Gastroesophageal sphincter (tissue), 4 donors: ENCODE data around the gene PTH2R. TPM values are rescaled to one million over a fixed set of nuclear protein-coding genes. Genes with fewer than 3 reads are reported as not detected.

Experiments
- ATAC-seq: fragments of 150-250 bp; one replicate; pipeline ENCODE4 v1.9.1; 2016; ENCODE audit warnings: mild to moderate bottlenecking, moderate library complexity
- H3K27ac ChIP-seq, 4 donors: fragments of 200-600 bp; sonication (generic) in 3 of 4; 1 replicate in 3 of 4; 2 replicates in 1 of 4; pipeline ENCODE4 v1.5.1; 2016 to 2019
- H3K27me3 ChIP-seq: fragments of 200-600 bp; sonication (generic); one replicate; pipeline ENCODE4 v1.5.1; 2019
- H3K36me3 ChIP-seq, 2 donors: fragments of 200-600 bp; sonication (generic); one replicate each; pipeline ENCODE4 v1.5.1; 2019; ENCODE audit warnings: control low read depth in 1 of 2
- H3K4me1 ChIP-seq, 3 donors: fragments of 200-600 bp; sonication (generic); 1 replicate in 2 of 3; 2 replicates in 1 of 3; pipeline ENCODE4 v1.5.1; 2016 to 2019; ENCODE audit warnings: control low read depth in 2 of 3
- H3K4me3 ChIP-seq, 2 donors: fragments of 200-600 bp; sonication (generic); one replicate each; pipeline ENCODE4 v1.5.1; 2019; ENCODE audit warnings: mild to moderate bottlenecking in 1 of 2, moderate library complexity in 1 of 2
- H3K9me3 ChIP-seq, 3 donors: fragments of 200-600 bp; sonication (generic); one replicate each; pipeline ENCODE4 v1.5.1; 2017 to 2019; ENCODE audit warnings: control low read depth in 2 of 3
- EP300 ChIP-seq: sonication (generic); formaldehyde crosslinking; IDR thresholded peaks from one replicate; pipeline ENCODE4 v1.6.1; 2017; ENCODE audit warnings: antibody characterized with exemption, mild to moderate bottlenecking
- POLR2A ChIP-seq, 2 donors: fragments of 450-650 bp; IDR thresholded peaks; one replicate each; pipeline ENCODE4 v1.6.1; 2017; ENCODE audit warnings: antibody characterized with exemption in 2 of 2, mild to moderate bottlenecking in 2 of 2, moderate library complexity in 1 of 2
- POLR2AphosphoS5 ChIP-seq: sonication (generic); formaldehyde crosslinking; IDR thresholded peaks from one replicate; pipeline ENCODE4 v1.6.1; 2017; ENCODE audit warnings: antibody characterized with exemption
- WGBS, 2 donors: methylation state at CpG; one replicate each; pipeline ENCODE4 v1.1.5; 2018; ENCODE audit warnings: low coverage in 1 of 2; 5-methylcytosine and 5-hydroxymethylcytosine counted together
- total RNA-seq, 4 donors: library from RNA; depleted of rRNA; stranded (reverse); fragments of >200 nt; gene quantifications; one replicate each; pipeline ENCODE4 v1.1.0, GENCODE V29; 2016
- TF ChIP-seq, protein P1 (sequence below), 4 experiments: fragments of 200-600 bp in 2 of 4; fragments of 450-650 bp in 2 of 4; sonication (generic) in 1 of 4; IDR thresholded peaks; one replicate each; pipeline ENCODE4 v1.5.1; 2017 to 2019; ENCODE audit warnings: antibody characterized with exemption in 4 of 4, mild to moderate bottlenecking in 2 of 4, moderate library complexity in 2 of 4

The PTH2R gene
- total RNA-seq, 4 donors from 2014 or later: 0.62 TPM; not detected in 3

DNA sequence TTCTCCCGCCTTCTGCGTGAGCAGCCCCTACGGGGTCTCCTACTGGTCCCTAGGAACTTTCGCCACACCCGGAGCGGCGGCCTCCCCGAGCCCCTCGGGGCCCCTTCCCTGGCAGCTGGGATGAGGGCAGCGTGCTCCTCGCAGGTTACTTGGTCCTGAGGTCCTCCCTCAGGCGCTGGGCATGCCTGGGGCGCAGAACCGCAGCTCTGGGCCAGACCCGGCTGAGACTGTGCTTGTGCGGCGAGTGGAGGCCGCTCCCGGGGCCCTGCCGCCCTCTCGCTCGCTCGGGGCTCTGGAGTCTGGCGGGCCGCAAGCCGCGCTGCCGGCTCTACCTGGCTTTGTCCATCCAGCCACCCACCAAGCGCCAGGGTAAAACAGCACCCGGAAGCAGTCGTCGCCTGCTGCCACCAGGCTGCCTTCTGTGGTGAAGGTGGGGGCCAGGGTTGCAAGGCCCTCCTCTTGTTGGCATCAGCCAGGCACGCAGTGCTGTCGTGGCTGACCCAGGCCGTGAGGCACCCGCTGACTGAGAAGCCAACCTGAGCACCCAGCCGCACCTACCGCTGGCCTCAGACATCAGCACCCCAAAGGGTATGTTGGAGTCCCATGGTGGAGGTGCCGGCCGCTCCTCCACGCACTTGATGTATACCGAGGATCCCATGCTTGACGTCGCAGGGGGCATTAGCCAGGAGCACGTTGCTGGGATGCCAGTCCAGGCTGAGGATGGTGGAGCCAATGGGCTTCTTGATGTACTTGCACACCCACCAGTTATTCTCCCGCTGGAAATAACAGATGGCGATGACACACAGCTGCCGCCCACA lies 46.1 kb upstream of the PTH2R start:
- Histone ChIP-seq H3K9me3 (peaks cover 0 to 14% (median 0%) of the 10 kb centered on the region in 3 donors), H3K4me1 (peaks cover 0 to 27% (median 5%) of the 10 kb centered on the region in 3 donors), H3K27me3 (no peaks in the 10 kb centered on the region), H3K36me3 (peaks cover 0 to 7% of the 10 kb centered on the region in 2 donors), H3K27ac (no peak overlapping the region), H3K4me3 (no peak overlapping the region)
- WGBS, 2 donors: 90% methylated on average over 2 of the region's 48 CpGs; no CpG with 5 or more reads in 1 of the 2 donors
- TF ChIP-seq EP300: no peak
- TF ChIP-seq, protein P1, sequence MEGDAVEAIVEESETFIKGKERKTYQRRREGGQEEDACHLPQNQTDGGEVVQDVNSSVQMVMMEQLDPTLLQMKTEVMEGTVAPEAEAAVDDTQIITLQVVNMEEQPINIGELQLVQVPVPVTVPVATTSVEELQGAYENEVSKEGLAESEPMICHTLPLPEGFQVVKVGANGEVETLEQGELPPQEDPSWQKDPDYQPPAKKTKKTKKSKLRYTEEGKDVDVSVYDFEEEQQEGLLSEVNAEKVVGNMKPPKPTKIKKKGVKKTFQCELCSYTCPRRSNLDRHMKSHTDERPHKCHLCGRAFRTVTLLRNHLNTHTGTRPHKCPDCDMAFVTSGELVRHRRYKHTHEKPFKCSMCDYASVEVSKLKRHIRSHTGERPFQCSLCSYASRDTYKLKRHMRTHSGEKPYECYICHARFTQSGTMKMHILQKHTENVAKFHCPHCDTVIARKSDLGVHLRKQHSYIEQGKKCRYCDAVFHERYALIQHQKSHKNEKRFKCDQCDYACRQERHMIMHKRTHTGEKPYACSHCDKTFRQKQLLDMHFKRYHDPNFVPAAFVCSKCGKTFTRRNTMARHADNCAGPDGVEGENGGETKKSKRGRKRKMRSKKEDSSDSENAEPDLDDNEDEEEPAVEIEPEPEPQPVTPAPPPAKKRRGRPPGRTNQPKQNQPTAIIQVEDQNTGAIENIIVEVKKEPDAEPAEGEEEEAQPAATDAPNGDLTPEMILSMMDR (IDR thresholded peaks at IDR 0.05): no peak
- no peak for TF ChIP-seq POLR2AphosphoS5
- no peak for TF ChIP-seq POLR2A (IDR thresholded peaks at IDR 0.05)
- peak; percentile 19 for ATAC-seq

DNA sequence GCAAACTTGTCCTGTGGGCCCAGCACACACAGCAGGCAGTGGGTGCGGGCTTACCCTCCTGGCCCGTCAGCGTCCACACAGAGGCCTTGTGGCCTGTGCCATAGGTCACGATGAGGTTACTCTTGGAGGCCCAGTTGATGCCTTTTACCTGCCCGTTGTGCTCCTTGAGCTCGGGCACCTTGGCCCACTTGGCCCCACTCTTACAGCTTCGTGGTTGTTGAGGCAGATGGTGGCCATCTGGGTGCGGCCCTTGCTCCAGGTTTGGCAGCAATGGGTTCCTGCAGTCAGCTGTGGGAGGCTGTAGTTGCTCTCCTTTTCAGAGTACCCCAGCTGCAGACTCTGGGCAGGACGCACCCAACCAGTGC lies 45.5 kb upstream of the PTH2R start:
- H3K36me3 ChIP-seq: peaks cover 0 to 5% of the 10 kb centered on the region in 2 donors
- TF ChIP-seq POLR2A (IDR thresholded peaks at IDR 0.05): no peak
- TF ChIP-seq, protein P1 (IDR thresholded peaks at IDR 0.05): no peak
- TF ChIP-seq POLR2AphosphoS5: no peak
- no peak for TF ChIP-seq EP300
- H3K4me3 ChIP-seq: no peak overlapping the region
- no peak for ATAC-seq
- H3K4me1 ChIP-seq: peaks cover 0 to 25% (median 5%) of the 10 kb centered on the region in 3 donors
- no peak overlapping the region for H3K27ac ChIP-seq
- 100% methylated on average over 1 to 2 of the region's 9 CpGs for WGBS, 2 donors
- no peaks in the 10 kb centered on the region for H3K27me3 ChIP-seq
- peaks cover 0 to 14% (median 0%) of the 10 kb centered on the region in 3 donors for H3K9me3 ChIP-seq

DNA sequence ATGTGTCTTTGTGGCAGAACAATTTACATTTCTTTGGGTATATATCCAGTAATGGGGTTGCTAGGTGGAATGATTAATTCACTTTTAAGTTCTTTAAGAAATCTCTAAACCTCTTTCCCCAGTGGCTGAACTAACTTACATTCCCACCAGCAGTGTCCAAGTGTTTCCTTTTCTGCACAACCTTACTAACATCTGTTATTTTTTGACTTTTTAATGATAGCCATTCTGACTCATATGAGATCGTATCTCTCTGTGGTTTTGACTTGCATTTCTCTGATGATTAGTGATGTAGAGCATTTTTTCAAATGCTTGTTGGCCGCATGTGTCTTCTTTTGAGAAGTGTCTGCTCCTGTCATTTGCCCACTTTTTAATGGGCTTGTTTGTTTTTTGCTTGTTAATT lies 43.1 kb upstream of the PTH2R start:
- no peak for ATAC-seq
- Histone ChIP-seq H3K27me3 (no peaks in the 10 kb centered on the region), H3K36me3 (peaks cover 0 to 5% of the 10 kb centered on the region in 2 donors), H3K4me3 (no peak overlapping the region), H3K9me3 (peaks cover 0 to 14% (median 0%) of the 10 kb centered on the region in 3 donors), H3K27ac (no peak overlapping the region), H3K4me1 (peaks cover 0 to 6% (median 0%) of the 10 kb centered on the region in 3 donors)
- 59 to 100% methylated on average over 1 to 2 of the region's 2 CpGs for WGBS, 2 donors
- no peak for TF ChIP-seq POLR2A (IDR thresholded peaks at IDR 0.05)
- no peak for TF ChIP-seq EP300
- TF ChIP-seq, protein P1 (IDR thresholded peaks at IDR 0.05): no peak
- no peak for TF ChIP-seq POLR2AphosphoS5

DNA sequence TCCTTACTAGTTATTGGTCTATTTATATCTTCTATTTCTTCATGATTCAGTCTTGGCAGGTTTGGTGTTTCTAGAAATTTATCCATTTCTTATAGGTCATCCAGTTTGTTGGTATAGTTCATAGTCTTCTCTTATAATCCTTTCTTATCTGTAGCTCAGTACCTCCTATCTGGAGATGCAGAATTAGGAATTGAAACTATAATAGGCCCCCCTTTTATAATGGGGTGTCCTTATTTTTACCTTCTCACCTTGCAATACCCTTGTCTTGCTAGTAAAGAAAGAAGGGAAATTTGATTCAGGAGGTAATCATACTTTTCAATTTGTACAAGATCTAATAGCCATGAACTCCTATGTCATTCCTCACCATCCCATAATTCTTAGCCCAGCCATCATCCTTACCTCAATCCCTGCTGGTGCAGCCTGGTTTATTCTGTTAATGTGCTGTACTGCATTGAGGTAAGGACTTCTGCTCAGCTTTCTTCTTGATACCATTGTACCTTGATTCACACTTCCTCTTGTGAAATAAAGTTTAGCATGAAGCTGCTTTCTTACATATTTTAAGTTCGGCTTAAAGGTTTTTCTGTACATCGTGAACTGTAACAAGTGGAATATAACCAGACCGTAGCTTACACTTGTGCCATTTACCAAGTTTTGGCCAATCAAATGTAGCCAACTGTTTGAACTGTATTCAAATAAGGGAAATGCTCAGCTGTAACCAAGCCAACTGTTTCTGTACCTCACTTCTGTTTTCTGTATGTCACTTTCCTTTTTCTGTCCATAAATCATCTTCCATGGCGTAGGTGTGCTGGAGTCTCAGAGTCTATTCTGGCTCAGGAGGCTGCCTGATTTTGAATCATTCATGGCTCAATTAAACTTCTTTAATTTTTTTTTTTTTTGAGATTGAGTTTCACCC lies 40.1 kb upstream of the PTH2R start:
- no peak overlapping the region for H3K27ac ChIP-seq
- no peak overlapping the region for H3K4me3 ChIP-seq
- H3K4me1 ChIP-seq: no peaks in the 10 kb centered on the region
- no peak for ATAC-seq
- H3K36me3 ChIP-seq: no peaks in the 10 kb centered on the region
- WGBS, 2 donors: 76 to 91% methylated on average over 3 to 4 of the region's 4 CpGs
- peaks cover 0 to 14% (median 0%) of the 10 kb centered on the region in 3 donors for H3K9me3 ChIP-seq
- no peaks in the 10 kb centered on the region for H3K27me3 ChIP-seq
- TF ChIP-seq POLR2AphosphoS5: no peak
- TF ChIP-seq, protein P1 (IDR thresholded peaks at IDR 0.05): no peak
- no peak for TF ChIP-seq POLR2A (IDR thresholded peaks at IDR 0.05)
- no peak for TF ChIP-seq EP300
